ENCODE measurements around the gene REXO1. TPM values are rescaled to one million over a fixed set of nuclear protein-coding genes. Genes with fewer than 3 reads are reported as not detected.
"Not testable (repeated sequence)": the region's sequence is repeated elsewhere in the genome, so short reads cannot be mapped to it uniquely, and the experiment has no call there.

Gene REXO1
- total RNA-seq, 2 experiments from 2014 or later, result 57.9 to 60.4 TPM

- H3K4me3 Mint-ChIP-seq, result peak overlapping the region; percentile 99
- no peaks in the 10 kb centered on the region for H3K9me3 Mint-ChIP-seq
- H3K27me3 Mint-ChIP-seq, result no peaks in the 10 kb centered on the region
- ATAC-seq (ENCODE audit: low read depth) (no peak), DNase-seq (peak; percentile 45)
- H3K27ac Mint-ChIP-seq, result peak overlapping the region; percentile 99
- POLR2A ChIA-PET, result interaction anchor here (0.5 to 6.9 kb wide), 11 partner anchors 7 to 161 kb away, joined by 3 to 103 read pairs (median 6); no protein-coding TSS in a partner anchor
- H3K36me3 Mint-ChIP-seq, result peaks cover 21% of the 10 kb centered on the region
- H3K4me1 Mint-ChIP-seq, result peaks cover 28% of the 10 kb centered on the region
Measured at GRCh38 chr19:1882786-1883692, 34.8 kb upstream of the REXO1 start.

- Mint-ChIP-seq H3K27ac (peak overlapping the region; percentile 99), H3K9me3 (no peaks in the 10 kb centered on the region), H3K36me3 (peaks cover 21% of the 10 kb centered on the region), H3K27me3 (no peaks in the 10 kb centered on the region), H3K4me1 (peaks cover 24% of the 10 kb centered on the region), H3K4me3 (peak overlapping the region; percentile 99)
- POLR2A ChIA-PET, result interaction anchor here (0.5 to 6.9 kb wide), 9 partner anchors 7 to 27 kb away, joined by 3 to 103 read pairs (median 5); no protein-coding TSS in a partner anchor
- DNase-seq, result peak; percentile 72
- ATAC-seq (ENCODE audit: low read depth), result peak; percentile 62
Measured at GRCh38 chr19:1882089-1882785, 34.0 kb upstream of the REXO1 start.

GRCh38 chr19:1881393-1882088 is 33.3 kb upstream of the REXO1 start:
- ATAC-seq (ENCODE audit: low read depth); H3K9me3 Mint-ChIP-seq; H3K27me3 Mint-ChIP-seq: not testable (repeated sequence)
- Mint-ChIP-seq H3K4me1 (peaks cover 23% of the 10 kb centered on the region), H3K36me3 (peaks cover 21% of the 10 kb centered on the region), H3K27ac (peak overlapping the region; percentile 99), H3K4me3 (peak overlapping the region; percentile 99)
- DNase-seq, result peak; percentile 47
- POLR2A ChIA-PET, result interaction anchor here (0.9 to 6.9 kb wide), 5 partner anchors 10 to 24 kb away, joined by 3 to 103 read pairs (median 4); no protein-coding TSS in a partner anchor

GRCh38 chr19:1880611-1881392 is 32.5 kb upstream of the REXO1 start:
- ATAC-seq (ENCODE audit: low read depth) (no peak), DNase-seq (no peak)
- peaks cover 24% of the 10 kb centered on the region for H3K36me3 Mint-ChIP-seq
- POLR2A ChIA-PET, result interaction anchor here (0.6 to 6.9 kb wide), 4 partner anchors 16 to 52 kb away, joined by 3 to 103 read pairs (median 6); no protein-coding TSS in a partner anchor
- peaks cover 27% of the 10 kb centered on the region for H3K4me1 Mint-ChIP-seq
- no peaks in the 10 kb centered on the region for H3K9me3 Mint-ChIP-seq
- H3K4me3 Mint-ChIP-seq, result peak overlapping the region; percentile 49
- H3K27me3 Mint-ChIP-seq, result no peaks in the 10 kb centered on the region
- H3K27ac Mint-ChIP-seq, result peak overlapping the region; percentile 54

- POLR2A ChIA-PET, result interaction anchor here (6.9 kb wide), 1 partner anchor 16 kb away, joined by 103 read pairs; no protein-coding TSS in a partner anchor
- H3K9me3 Mint-ChIP-seq; H3K27ac Mint-ChIP-seq; ATAC-seq (ENCODE audit: low read depth); DNase-seq; H3K27me3 Mint-ChIP-seq; H3K4me3 Mint-ChIP-seq: not testable (repeated sequence)
- peaks cover 27% of the 10 kb centered on the region for H3K4me1 Mint-ChIP-seq
- H3K36me3 Mint-ChIP-seq, result peaks cover 24% of the 10 kb centered on the region
Measured at GRCh38 chr19:1879982-1880381, 31.7 kb upstream of the REXO1 start.

- H3K27ac Mint-ChIP-seq; DNase-seq; POLR2A ChIA-PET; H3K4me3 Mint-ChIP-seq; H3K9me3 Mint-ChIP-seq; H3K27me3 Mint-ChIP-seq; ATAC-seq (ENCODE audit: low read depth): not testable (repeated sequence)
- H3K36me3 Mint-ChIP-seq, result peaks cover 21% of the 10 kb centered on the region
- H3K4me1 Mint-ChIP-seq, result peaks cover 32% of the 10 kb centered on the region
Measured at GRCh38 chr19:1878583-1878982, 30.3 kb upstream of the REXO1 start.

- not testable (repeated sequence) for H3K9me3 Mint-ChIP-seq; H3K27ac Mint-ChIP-seq; DNase-seq; H3K27me3 Mint-ChIP-seq; ATAC-seq (ENCODE audit: low read depth); H3K4me3 Mint-ChIP-seq
- H3K36me3 Mint-ChIP-seq, result peaks cover 11% of the 10 kb centered on the region
- H3K4me1 Mint-ChIP-seq, result peaks cover 21% of the 10 kb centered on the region
- POLR2A ChIA-PET, result interaction anchor here (1.5 to 3.0 kb wide), 4 partner anchors 7 to 175 kb away, joined by 4 to 67 read pairs (median 26); partner anchors contain the start of gene ABHD17A
Measured at GRCh38 chr19:1877280-1877660, 29.0 kb upstream of the REXO1 start.

- peaks cover 18% of the 10 kb centered on the region for H3K4me1 Mint-ChIP-seq
Measured at GRCh38 chr19:1876496-1877279, 28.4 kb upstream of the REXO1 start.

GRCh38 chr19:1875646-1876495 is 27.6 kb upstream of the REXO1 start:
- H3K27ac Mint-ChIP-seq, result peak overlapping the region; percentile 99
- DNase-seq (peak; percentile 97), ATAC-seq (ENCODE audit: low read depth) (peak; percentile 84)
- H3K27me3 Mint-ChIP-seq, result no peaks in the 10 kb centered on the region
- peaks cover 18% of the 10 kb centered on the region for H3K4me1 Mint-ChIP-seq
- no peaks in the 10 kb centered on the region for H3K9me3 Mint-ChIP-seq
- POLR2A ChIA-PET, result interaction anchor here (0.6 to 3.0 kb wide), 15 partner anchors 9 to 208 kb away, joined by 3 to 67 read pairs (median 6); partner anchors contain the start of gene ABHD17A
- peak overlapping the region; percentile 99 for H3K4me3 Mint-ChIP-seq
- peaks cover 11% of the 10 kb centered on the region for H3K36me3 Mint-ChIP-seq

More at GRCh38 chr19:1876496-1877279, 28.4 kb upstream of the REXO1 start:
- ATAC-seq (ENCODE audit: low read depth), result peak; percentile 4
- POLR2A ChIA-PET, result interaction anchor here (0.7 to 3.0 kb wide), 7 partner anchors 8 to 175 kb away, joined by 4 to 67 read pairs (median 11); partner anchors contain the start of gene ABHD17A
- not testable (repeated sequence) for H3K9me3 Mint-ChIP-seq, DNase-seq, H3K27me3 Mint-ChIP-seq
- Mint-ChIP-seq H3K36me3 (peaks cover 11% of the 10 kb centered on the region), H3K27ac (peak overlapping the region; percentile 99), H3K4me3 (peak overlapping the region; percentile 99)

GRCh38 chr19:1875265-1875645 is 27.0 kb upstream of the REXO1 start:
- peaks cover 13% of the 10 kb centered on the region for H3K36me3 Mint-ChIP-seq

More at GRCh38 chr19:1875265-1875645, 27.0 kb upstream of the REXO1 start:
- Mint-ChIP-seq H3K4me1 (peaks cover 18% of the 10 kb centered on the region), H3K4me3 (peak overlapping the region; percentile 99), H3K27ac (peak overlapping the region; percentile 99)
- POLR2A ChIA-PET, result interaction anchor here (0.6 to 3.0 kb wide), 13 partner anchors 9 to 209 kb away, joined by 3 to 67 read pairs (median 4); partner anchors contain the start of gene ABHD17A
- H3K27me3 Mint-ChIP-seq, H3K9me3 Mint-ChIP-seq, DNase-seq: not testable (repeated sequence)
- peak; percentile 5 for ATAC-seq (ENCODE audit: low read depth)
